ENCODE data around the gene SCAI. TPM values are rescaled to one million over a fixed set of nuclear protein-coding genes. Genes with fewer than 3 reads are reported as not detected.
"Not testable (repeated sequence)": the region's sequence is repeated elsewhere in the genome, so short reads cannot be mapped to it uniquely, and the experiment has no call there.

The SCAI gene
- total RNA-seq, 2 experiments from 2014 or later = 21.5 to 25.0 TPM

- no peak overlapping the region for H3K4me3 ChIP-seq (ENCODE audit: low read depth, low read length, poor library complexity, severe bottlenecking)
- H2AFZ ChIP-seq (ENCODE audit: low read length) = no peak overlapping the region
- no peaks in the 10 kb centered on the region for H3K4me1 ChIP-seq (ENCODE audit: insufficient read depth, low read length, poor library complexity, severe bottlenecking)
- H3K4me2 ChIP-seq (ENCODE audit: low read length) = no peak overlapping the region
- peaks cover 43% of the 10 kb centered on the region for H3K36me3 ChIP-seq (ENCODE audit: insufficient read depth, low read length)
- TF ChIP-seq EZH2phosphoT487 (IDR thresholded peaks at IDR 0.05; ENCODE audit: borderline replicate concordance, low read depth, low read length) = no peak
- TF ChIP-seq, protein P1, sequence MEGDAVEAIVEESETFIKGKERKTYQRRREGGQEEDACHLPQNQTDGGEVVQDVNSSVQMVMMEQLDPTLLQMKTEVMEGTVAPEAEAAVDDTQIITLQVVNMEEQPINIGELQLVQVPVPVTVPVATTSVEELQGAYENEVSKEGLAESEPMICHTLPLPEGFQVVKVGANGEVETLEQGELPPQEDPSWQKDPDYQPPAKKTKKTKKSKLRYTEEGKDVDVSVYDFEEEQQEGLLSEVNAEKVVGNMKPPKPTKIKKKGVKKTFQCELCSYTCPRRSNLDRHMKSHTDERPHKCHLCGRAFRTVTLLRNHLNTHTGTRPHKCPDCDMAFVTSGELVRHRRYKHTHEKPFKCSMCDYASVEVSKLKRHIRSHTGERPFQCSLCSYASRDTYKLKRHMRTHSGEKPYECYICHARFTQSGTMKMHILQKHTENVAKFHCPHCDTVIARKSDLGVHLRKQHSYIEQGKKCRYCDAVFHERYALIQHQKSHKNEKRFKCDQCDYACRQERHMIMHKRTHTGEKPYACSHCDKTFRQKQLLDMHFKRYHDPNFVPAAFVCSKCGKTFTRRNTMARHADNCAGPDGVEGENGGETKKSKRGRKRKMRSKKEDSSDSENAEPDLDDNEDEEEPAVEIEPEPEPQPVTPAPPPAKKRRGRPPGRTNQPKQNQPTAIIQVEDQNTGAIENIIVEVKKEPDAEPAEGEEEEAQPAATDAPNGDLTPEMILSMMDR (conservative IDR thresholded peaks at IDR 0.05; ENCODE audit: low read length) = no peak
- ChIA-PET POLR2A (no interaction called here), CTCF (ENCODE audit: unreplicated experiment) (no interaction called here)
- DNase-seq (ENCODE audit: low spot score) = no peak
- H3K27ac ChIP-seq (ENCODE audit: low read depth, low read length, poor library complexity, severe bottlenecking) = no peak overlapping the region
- intact Hi-C loops (cut with micrococcal nuclease; ENCODE audit: unreplicated experiment) = no loop called here
- H3K9me2 ChIP-seq (ENCODE audit: insufficient read depth, low read length) = no peaks in the 10 kb centered on the region
- peaks cover 96% of the 10 kb centered on the region for H3K79me2 ChIP-seq (ENCODE audit: insufficient read depth, low read depth, low read length)
- no peaks in the 10 kb centered on the region for H4K20me1 ChIP-seq (ENCODE audit: insufficient read depth, low read length)
- no TSS peak for BruUV-seq (replicated peaks)
- H3K9me3 ChIP-seq (ENCODE audit: low read length) = peaks cover 9% of the 10 kb centered on the region; the same call in 1 of the 2 replicates
These were observed 37.5 kb upstream of the SCAI start for GRCh38 chr9:125180876-125181275.

- POLR2A ChIA-PET = interaction anchor here (0.6 to 0.7 kb wide), 3 partner anchors 9 to 215 kb away, joined by 3 to 4 read pairs (median 3); no protein-coding TSS in a partner anchor
- H3K9me3 ChIP-seq (ENCODE audit: low read length); CTCF ChIA-PET (ENCODE audit: unreplicated experiment); H2AFZ ChIP-seq (ENCODE audit: low read length); intact Hi-C loops (cut with micrococcal nuclease; ENCODE audit: unreplicated experiment); BruUV-seq (replicated peaks); H3K4me1 ChIP-seq (ENCODE audit: insufficient read depth, low read length, poor library complexity, severe bottlenecking); H3K4me2 ChIP-seq (ENCODE audit: low read length); H3K9me2 ChIP-seq (ENCODE audit: insufficient read depth, low read length); H3K27ac ChIP-seq (ENCODE audit: low read depth, low read length, poor library complexity, severe bottlenecking); H3K4me3 ChIP-seq (ENCODE audit: low read depth, low read length, poor library complexity, severe bottlenecking); H4K20me1 ChIP-seq (ENCODE audit: insufficient read depth, low read length); DNase-seq (ENCODE audit: low spot score): not testable (repeated sequence)
- peaks cover 43% of the 10 kb centered on the region for H3K36me3 ChIP-seq (ENCODE audit: insufficient read depth, low read length)
- H3K79me2 ChIP-seq (ENCODE audit: insufficient read depth, low read depth, low read length) = peaks cover 93% of the 10 kb centered on the region
These were observed 36.4 kb upstream of the SCAI start for GRCh38 chr9:125179776-125180175.

DNA sequence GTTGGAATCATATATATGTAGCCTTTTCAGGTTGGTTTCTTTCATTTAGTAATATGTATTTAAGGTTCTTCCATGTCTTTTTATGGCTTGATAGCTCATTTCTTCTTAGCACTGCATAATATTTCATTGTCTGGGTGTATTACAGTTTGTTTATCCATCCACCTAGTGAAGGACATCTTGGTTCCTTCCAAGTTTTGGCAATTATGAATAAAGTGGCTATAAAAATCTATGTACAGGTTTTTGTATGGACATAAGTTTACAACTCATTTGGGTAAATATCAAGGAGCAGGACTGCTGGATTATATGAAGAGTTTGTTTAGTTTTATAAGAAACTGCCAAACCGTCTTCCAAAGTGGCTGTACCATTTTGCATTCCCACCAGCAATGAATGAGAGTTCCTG lies 34.6 kb upstream of the SCAI start:
- intact Hi-C loops (cut with micrococcal nuclease; ENCODE audit: unreplicated experiment) = no loop called here
- Histone ChIP-seq H3K4me2 (ENCODE audit: low read length) (no peak overlapping the region), H3K79me2 (ENCODE audit: insufficient read depth, low read depth, low read length) (peaks cover 90% of the 10 kb centered on the region), H3K36me3 (ENCODE audit: insufficient read depth, low read length) (peaks cover 36% of the 10 kb centered on the region), H3K4me3 (ENCODE audit: low read depth, low read length, poor library complexity, severe bottlenecking) (no peak overlapping the region), H2AFZ (ENCODE audit: low read length) (no peak overlapping the region), H3K9me2 (ENCODE audit: insufficient read depth, low read length) (no peaks in the 10 kb centered on the region), H3K9me3 (ENCODE audit: low read length) (peaks cover 9% of the 10 kb centered on the region; the same call in 1 of the 2 replicates), H4K20me1 (ENCODE audit: insufficient read depth, low read length) (no peaks in the 10 kb centered on the region), H3K4me1 (ENCODE audit: insufficient read depth, low read length, poor library complexity, severe bottlenecking) (no peaks in the 10 kb centered on the region), H3K27ac (ENCODE audit: low read depth, low read length, poor library complexity, severe bottlenecking) (no peak overlapping the region)
- TF ChIP-seq EZH2phosphoT487 (IDR thresholded peaks at IDR 0.05; ENCODE audit: borderline replicate concordance, low read depth, low read length) = no peak
- TSS peak; percentile 25 for BruUV-seq (replicated peaks)
- DNase-seq (ENCODE audit: low spot score) = no peak
- ChIA-PET POLR2A (no interaction called here), CTCF (ENCODE audit: unreplicated experiment) (no interaction called here)

GRCh38 chr9:125176636-125177035 lies 33.3 kb upstream of the SCAI start:
- Histone ChIP-seq H3K9me2 (ENCODE audit: insufficient read depth, low read length) (no peaks in the 10 kb centered on the region), H3K4me2 (ENCODE audit: low read length) (no peak overlapping the region), H4K20me1 (ENCODE audit: insufficient read depth, low read length) (0 out of 2 replicates have a peak, but pooled peaks cover 5% of the 10 kb centered on the region), H3K79me2 (ENCODE audit: insufficient read depth, low read depth, low read length) (peaks cover 90% of the 10 kb centered on the region), H3K4me3 (ENCODE audit: low read depth, low read length, poor library complexity, severe bottlenecking) (no peak overlapping the region), H3K36me3 (ENCODE audit: insufficient read depth, low read length) (peaks cover 33% of the 10 kb centered on the region), H3K4me1 (ENCODE audit: insufficient read depth, low read length, poor library complexity, severe bottlenecking) (no peaks in the 10 kb centered on the region), H3K9me3 (ENCODE audit: low read length) (no peaks in the 10 kb centered on the region), H2AFZ (ENCODE audit: low read length) (no peak overlapping the region), H3K27ac (ENCODE audit: low read depth, low read length, poor library complexity, severe bottlenecking) (no peak overlapping the region)
- DNase-seq (ENCODE audit: low spot score) = no peak
- POLR2A ChIA-PET = no interaction called here
- intact Hi-C loops (cut with micrococcal nuclease; ENCODE audit: unreplicated experiment) = no loop called here
- no peak for TF ChIP-seq EZH2phosphoT487 (IDR thresholded peaks at IDR 0.05; ENCODE audit: borderline replicate concordance, low read depth, low read length)
- TF ChIP-seq, protein P1 (conservative IDR thresholded peaks at IDR 0.05; ENCODE audit: low read length) = no peak
- CTCF ChIA-PET (ENCODE audit: unreplicated experiment) = no interaction called here
- BruUV-seq (replicated peaks) = no TSS peak

Measured in OCI-LY7 (cell line).